ENCODE measurements around the gene RBPJL. TPM values are rescaled to one million over a fixed set of nuclear protein-coding genes. Genes with fewer than 3 reads are reported as not detected.
A peak's percentile ranks its signal among the peaks of the same experiment; 100 is the strongest.

Gene RBPJL
- total RNA-seq, 1 experiment from 2014 or later: not detected

DNA sequence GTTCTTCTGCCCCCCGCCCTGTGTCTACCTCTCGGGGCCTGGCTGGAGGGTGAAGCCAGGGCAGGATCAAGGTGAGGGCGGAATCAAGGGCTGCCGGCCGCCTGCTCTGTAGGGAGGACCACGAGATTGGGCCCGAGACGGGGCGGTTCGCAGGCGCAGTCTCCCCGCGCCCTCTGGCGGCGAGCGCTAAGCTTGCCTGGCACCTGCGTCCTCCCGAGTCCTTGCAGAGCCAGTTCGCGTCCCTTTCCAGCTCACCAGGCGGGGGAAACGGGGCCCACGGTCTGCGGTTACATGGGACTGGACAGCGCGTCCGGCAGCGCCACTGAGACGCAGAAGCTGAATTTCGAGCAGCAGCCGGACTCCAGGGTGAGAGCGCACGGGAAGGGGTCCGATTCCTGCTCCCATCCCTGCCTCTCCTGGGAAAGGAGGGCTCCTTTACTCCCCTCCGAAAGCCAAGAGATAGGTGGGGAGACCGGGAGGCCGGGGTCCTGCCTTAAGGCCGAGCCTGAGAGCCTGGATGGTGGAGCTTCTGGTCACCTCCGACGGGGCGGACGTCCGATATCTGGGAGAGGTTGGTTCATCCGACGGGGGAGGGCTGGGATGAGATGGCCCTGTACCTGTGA lies 5.1 kb downstream of the RBPJL start:
- in situ Hi-C loops (cut with HindIII; ENCODE audit: low pct_unique_long_range_greater_than_20kb, low sequenced_read_pairs): no loop called here
- DNase-seq (ENCODE audit: low read depth): peak; percentile 33

DNA sequence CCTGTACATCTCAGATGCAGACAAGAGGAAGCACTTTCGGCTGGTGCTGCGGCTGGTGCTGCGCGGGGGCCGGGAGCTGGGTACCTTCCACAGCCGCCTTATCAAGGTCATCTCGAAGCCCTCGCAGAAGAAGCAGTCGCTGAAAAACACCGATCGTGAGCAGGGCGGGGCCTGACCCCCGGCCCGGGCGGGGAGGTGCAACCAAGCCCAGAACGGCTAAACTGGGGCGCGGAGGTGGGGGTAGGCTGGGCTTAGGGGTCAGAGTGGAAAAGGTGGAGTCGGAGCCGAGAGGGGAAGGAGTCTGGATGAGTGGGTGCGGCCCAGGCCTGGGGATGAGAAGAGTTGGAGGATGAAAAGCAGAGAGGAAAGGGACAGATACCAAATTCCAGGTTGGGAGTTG lies 5.6 kb downstream of the RBPJL start:
- no peak for DNase-seq (ENCODE audit: low read depth)
- in situ Hi-C loops (cut with HindIII; ENCODE audit: low pct_unique_long_range_greater_than_20kb, low sequenced_read_pairs): no loop called here

DNA sequence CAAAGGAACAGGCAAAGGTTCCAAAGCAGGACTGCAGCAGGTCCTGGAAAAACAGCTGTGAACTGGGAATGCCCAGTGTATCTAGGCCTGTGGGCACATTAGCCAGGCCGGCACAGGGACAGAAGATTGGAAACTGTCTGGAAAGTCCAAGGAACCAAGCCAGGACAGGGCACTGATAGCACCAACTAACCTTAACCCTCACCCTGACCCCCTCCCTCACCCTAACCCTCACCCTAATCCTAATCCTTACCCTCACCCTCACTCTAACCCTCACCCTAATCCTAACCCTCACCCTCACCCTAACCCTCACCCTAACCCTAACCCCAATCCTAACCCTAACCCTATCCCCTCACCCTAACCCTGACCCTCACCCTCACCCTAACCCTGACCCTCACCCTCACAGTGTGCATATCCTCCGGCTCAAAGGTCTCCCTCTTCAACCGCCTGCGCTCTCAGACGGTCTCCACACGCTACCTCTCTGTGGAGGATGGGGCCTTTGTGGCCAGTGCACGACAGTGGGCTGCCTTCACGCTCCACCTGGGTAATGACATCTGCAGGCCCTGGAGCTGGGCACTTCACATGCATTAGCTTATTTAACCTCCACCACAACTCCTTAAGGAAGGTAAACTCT lies 6.5 kb downstream of the RBPJL start:
- in situ Hi-C loops (cut with HindIII; ENCODE audit: low pct_unique_long_range_greater_than_20kb, low sequenced_read_pairs): no loop called here

DNA sequence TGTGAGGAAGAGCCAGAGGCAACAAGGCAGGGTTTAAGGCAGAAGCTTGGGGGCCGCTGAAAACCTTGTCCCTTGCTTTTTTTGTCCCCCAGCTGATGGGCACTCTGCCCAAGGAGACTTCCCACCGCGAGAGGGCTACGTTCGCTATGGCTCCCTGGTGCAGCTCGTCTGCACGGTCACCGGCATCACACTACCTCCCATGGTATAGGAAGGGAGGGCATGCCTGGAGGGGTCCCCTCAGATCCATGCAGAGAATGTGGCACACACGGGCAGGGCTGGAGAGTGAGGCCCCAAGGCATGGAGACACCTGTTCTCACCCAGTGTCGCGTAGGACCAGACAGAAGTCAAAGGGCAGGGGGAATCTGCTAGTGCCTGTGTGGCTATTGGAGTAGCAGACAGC lies 7.3 kb downstream of the RBPJL start:
- in situ Hi-C loops (cut with HindIII; ENCODE audit: low pct_unique_long_range_greater_than_20kb, low sequenced_read_pairs): no loop called here
- no peak for DNase-seq (ENCODE audit: low read depth)

More for the DNA sequence above, 6.5 kb downstream of the RBPJL start:
- DNase-seq (ENCODE audit: low read depth): no peak

DNA sequence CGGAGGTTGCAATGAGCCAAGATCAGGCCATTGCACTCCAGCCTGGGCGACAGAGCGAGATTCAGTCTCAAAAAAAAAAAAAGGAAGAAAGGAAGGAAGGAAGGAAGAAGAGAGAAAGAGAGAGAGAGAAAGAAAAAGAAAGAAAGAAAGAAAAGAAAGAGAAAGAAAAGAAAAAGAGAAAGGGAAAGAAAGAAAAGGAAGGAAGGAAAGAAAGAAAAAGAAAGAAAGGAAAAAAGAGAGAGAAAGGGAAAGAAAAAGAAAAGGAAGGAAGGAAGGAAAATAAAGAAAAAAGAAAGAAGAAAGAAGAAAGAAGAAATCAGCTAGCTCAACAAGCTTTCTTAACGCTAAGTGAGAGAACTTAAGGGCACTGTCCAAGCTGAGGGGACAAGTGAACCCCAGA lies 9.0 kb downstream of the RBPJL start:
- in situ Hi-C loops (cut with HindIII; ENCODE audit: low pct_unique_long_range_greater_than_20kb, low sequenced_read_pairs): no loop called here
- no peak for DNase-seq (ENCODE audit: low read depth)

DNA sequence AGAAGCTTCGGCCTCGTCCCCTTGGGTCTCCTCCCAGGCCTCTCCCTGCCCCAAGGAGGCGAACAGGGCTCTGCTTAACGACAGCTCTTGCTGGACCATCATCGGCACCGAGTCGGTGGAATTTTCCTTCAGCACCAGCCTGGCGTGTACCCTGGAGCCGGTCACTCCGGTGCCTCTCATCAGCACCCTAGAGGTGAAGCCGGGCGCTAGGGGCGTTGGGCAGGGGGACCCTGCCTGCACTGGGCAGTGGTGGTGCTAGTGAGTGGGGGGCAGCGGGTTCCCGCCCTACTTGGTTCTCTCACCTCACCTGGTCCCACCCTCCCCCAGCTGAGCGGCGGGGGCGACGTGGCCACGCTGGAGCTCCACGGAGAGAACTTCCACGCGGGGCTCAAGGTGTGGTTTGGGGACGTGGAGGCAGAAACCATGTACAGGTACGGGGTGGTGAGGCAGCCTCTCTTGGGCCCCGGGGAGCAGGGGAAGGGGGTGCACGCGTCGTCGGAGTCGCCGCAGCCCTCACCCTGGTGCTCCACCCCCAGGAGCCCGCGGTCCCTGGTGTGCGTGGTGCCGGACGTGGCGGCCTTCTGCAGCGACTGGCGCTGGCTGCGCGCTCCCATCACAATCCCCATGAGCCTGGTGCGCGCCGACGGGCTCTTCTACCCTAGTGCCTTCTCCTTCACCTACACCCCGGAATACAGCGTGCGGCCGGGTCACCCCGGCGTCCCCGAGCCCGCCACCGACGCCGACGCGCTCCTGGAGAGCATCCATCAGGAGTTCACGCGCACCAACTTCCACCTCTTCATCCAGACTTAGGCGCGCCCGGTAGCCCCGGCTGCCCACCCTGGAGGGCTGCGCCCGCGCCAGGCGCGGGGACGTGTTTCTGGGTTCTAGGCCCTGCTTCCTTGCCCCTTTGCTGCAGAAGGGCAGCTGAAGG lies 9.8 kb downstream of the RBPJL start:
- in situ Hi-C loops (cut with HindIII; ENCODE audit: low pct_unique_long_range_greater_than_20kb, low sequenced_read_pairs): no loop called here
- DNase-seq (ENCODE audit: low read depth): no peak

DNA sequence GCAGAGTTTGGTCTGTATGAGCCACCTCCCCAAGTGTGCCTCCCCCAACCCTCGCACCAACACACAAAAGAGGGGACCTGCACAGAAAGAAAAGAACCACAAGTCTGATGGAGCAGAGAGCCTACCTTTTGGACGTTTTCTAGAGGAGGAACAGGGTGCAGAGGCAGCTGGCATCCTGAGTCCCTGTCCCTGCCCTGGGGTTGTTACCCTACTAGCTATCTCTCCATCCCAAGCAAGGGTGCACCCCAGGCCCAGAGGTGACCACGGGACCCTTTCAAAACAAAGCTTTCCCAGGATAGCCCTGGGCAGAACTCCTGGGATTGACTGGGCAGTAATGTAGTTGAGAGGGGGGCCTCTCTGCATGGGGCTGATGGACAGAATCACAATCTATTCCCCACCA lies 11.2 kb downstream of the RBPJL start:
- DNase-seq (ENCODE audit: low read depth): no peak
- in situ Hi-C loops (cut with HindIII; ENCODE audit: low pct_unique_long_range_greater_than_20kb, low sequenced_read_pairs): no loop called here

DNA sequence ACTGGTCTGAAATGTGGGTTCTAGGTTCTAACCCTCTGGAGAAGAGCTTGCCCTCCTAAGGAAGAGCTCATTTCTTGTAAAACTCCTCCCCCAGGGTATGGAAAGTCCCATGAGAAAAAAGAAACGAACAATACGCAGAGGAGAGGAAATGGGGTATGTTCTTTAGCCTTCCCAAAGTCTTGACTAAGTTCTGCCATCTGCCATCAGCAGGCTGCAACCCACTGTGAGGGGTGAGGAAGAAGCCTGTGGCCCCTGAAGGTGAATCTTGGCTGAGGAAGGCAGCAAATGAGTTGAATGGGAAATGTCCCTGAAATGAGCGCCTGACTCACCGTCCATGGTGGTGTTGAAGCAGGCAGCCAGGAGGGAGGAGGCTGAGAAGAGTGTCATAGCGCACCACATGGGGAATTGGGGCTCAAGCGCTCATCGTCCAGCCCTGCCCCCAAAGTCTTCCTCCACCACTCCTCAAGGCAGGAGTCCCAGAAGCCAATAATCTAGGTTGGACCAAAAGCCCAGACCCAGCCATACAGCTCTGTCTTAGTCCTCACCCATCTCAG lies 11.8 kb downstream of the RBPJL start:
- no peak for DNase-seq (ENCODE audit: low read depth)
- in situ Hi-C loops (cut with HindIII; ENCODE audit: low pct_unique_long_range_greater_than_20kb, low sequenced_read_pairs): no loop called here

DNA sequence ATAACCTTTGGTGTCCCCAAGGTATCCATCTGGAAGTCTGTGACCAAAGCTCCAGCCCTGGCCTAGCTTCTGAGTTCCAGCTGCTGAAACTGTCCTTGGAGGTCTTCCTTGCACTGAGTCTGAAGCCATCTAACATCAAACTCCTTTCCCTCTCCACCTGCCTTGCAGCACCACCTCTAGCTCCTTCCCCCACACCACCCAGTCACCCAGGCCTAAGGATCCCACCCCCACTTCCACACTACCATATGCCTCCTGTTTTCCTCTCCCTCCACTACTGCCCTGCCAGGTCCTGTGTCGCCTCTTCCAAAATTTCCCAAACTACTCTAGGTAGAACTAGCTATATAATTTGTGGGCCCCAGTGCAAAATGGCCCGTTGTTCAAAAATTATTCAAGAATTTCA lies 12.3 kb downstream of the RBPJL start:
- in situ Hi-C loops (cut with HindIII; ENCODE audit: low pct_unique_long_range_greater_than_20kb, low sequenced_read_pairs): no loop called here
- no peak for DNase-seq (ENCODE audit: low read depth)

DNA sequence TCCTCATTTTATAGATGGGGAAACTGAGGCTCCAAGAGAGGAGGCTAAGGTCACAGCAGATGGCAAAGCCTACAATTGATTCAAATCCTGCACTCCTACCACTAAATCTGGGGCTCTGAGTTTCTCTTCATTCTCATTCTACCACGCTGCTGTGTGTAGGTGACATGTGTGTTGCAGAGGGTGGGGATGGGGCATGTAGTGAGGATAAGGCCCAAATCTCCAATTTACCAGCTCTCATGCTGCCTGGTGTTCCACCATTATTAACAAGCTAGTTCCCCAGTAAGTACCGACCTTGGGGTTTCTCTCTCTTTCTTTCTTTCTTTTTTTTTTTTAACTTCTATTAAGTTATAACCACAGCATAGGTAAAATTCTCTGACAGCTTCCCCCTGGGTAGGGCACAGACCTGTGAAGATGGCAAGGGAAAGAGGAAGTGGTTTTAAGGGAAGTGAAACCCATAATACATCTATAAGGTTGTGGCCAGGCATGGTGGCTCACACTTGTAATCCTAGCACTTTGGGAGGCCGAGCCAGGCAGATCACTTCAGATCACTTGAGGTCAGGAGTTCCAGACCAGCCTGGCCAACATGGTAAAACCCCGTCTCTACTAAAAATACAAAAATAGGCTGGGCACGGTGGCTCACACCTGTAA lies 14.4 kb downstream of the RBPJL start:
- in situ Hi-C loops (cut with HindIII; ENCODE audit: low pct_unique_long_range_greater_than_20kb, low sequenced_read_pairs): no loop called here
- DNase-seq (ENCODE audit: low read depth): no peak

DNA sequence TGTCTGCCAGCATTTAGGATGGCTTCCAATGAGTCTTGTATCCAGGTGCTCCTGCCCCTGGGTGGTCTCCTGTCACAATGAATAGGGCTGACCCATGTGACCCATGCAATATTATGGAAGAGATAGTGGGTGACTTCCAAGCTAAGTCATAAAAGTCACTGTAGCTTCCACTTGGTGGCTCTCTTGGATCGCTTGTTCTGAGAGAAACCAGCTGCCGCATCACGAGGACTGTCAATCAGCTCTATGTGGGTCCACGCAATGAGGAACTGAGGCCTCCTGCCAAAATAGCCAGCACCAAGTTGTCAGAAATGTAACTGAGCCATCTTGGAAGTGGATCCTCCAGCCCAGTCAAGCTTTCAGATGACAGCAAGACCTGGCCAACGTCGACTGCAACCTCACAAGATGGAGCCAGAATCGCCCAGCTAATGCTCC lies 16.3 kb downstream of the RBPJL start:
- DNase-seq (ENCODE audit: low read depth): no peak

DNA sequence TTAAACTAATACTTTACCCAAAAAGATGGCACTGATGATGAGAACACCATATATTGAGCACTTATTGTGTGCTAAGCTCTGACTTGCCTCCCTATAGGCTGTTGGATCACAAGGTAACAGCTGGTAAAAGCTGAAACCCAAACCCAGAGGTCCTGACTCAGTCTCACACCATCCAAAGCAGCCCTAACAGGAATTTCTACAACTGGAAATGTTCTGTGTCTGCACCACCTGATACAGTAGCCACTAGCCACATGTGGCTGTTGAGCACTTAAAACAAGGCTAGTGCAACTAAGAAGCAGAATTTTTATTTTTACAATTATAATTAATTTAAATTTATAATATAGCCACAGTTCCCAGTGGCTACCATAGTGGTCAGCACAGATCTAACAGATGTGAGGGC lies 17.1 kb downstream of the RBPJL start:
- DNase-seq (ENCODE audit: low read depth): no peak
- in situ Hi-C loops (cut with HindIII; ENCODE audit: low pct_unique_long_range_greater_than_20kb, low sequenced_read_pairs): no loop called here

More for the DNA sequence above, 16.3 kb downstream of the RBPJL start:
- in situ Hi-C loops (cut with HindIII; ENCODE audit: low pct_unique_long_range_greater_than_20kb, low sequenced_read_pairs): no loop called here

DNA sequence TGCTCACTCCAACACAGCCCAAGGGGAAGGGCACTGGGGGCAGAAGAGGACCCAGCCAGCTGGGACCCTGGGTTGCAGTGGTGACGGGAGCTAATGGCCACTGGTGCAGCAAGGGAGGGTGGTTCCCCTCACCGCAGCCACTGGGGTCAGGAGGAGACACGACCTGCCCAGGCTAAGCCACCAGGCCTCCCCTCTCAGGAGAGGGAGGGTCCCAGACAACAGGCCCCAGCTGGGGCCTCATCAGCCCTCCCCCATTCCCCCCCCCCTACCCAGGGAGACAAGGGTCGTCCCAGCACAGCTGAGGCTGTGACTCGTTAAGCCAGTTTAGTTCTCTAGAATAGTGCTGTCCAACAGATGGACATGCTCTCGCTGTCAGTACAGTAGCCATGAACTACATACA lies 18.7 kb downstream of the RBPJL start:
- no peak for DNase-seq (ENCODE audit: low read depth)
- in situ Hi-C loops (cut with HindIII; ENCODE audit: low pct_unique_long_range_greater_than_20kb, low sequenced_read_pairs): no loop called here

DNA sequence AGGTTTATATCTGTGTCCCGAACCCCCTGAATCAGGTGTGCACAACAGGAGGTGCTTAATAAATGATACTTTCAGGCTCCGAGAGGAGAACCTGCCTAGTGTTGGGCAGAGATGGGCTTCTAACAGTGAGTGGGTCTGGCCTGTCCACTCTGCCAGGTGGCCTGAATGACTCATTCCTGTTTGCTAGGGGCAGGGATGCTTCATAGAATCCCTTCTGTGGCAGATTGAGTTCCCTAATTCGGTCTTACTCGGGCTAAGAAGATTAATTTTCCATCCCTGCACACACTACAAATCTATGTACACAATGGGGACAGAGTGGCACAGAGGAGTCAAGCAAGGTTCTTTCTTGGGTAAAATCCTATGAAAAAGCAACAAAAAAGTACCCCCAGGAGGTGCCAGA lies 21.8 kb downstream of the RBPJL start:
- in situ Hi-C loops (cut with HindIII; ENCODE audit: low pct_unique_long_range_greater_than_20kb, low sequenced_read_pairs): no loop called here
- no peak for DNase-seq (ENCODE audit: low read depth)

DNA sequence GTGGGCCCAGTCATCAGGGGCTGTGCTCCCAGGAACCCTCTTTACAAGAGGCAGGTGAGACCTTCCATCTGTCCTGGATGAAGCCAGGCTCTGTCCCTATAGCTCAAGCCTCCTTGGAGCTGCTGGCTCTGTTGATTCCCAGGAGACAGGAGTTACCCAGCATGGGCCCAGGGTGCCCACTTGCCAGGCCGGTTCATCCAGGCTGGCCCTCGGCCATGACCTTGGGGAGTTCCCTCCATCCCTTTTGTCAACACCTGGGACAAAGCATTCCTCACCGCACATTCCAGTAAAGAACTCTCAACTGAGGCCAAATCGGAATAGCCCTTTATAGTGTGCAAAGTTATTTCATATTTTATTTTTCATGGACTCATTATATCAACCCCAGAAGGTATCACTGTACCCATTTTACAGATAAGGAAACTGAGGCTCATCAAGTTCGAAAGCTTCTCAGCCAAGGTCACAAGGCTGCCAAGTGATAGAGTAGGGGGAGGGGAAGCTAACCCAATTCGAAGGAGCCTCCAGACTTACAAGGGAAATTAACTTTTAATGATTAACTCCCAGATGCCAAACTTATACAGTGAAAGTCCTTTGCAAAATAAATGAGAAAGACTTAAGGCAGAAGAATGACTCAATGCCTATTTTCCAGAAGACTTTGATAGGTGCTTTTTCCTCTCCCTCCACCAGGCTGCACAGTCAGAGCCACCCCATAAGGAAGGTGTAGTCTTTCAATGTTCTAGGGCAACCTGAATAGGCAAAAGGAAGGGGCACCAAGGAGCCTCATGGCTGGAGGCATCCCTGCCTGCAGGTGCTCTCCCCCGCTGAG lies 23.1 kb downstream of the RBPJL start:
- in situ Hi-C loops (cut with HindIII; ENCODE audit: low pct_unique_long_range_greater_than_20kb, low sequenced_read_pairs): no loop called here
- DNase-seq (ENCODE audit: low read depth): no peak

DNA sequence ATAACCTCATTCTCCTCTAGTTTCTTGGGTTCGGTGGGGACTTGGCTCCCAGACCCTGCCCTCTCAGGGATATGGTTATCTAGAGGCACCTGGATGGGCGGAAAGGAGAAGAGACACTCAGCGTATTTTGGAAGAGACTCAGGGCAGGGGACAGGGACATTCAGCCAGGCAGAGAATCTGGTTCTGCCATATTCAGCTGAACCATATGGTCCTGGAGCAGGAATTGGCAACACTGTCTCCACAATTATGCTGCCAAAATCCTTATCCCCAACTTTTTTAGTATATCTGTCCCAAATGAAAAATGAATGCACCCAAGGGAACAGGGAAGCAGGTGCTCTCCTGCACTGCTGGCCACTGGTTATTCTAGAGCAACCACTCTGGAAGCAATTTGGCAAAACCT lies 23.8 kb downstream of the RBPJL start:
- no peak for DNase-seq (ENCODE audit: low read depth)
- in situ Hi-C loops (cut with HindIII; ENCODE audit: low pct_unique_long_range_greater_than_20kb, low sequenced_read_pairs): no loop called here

DNA sequence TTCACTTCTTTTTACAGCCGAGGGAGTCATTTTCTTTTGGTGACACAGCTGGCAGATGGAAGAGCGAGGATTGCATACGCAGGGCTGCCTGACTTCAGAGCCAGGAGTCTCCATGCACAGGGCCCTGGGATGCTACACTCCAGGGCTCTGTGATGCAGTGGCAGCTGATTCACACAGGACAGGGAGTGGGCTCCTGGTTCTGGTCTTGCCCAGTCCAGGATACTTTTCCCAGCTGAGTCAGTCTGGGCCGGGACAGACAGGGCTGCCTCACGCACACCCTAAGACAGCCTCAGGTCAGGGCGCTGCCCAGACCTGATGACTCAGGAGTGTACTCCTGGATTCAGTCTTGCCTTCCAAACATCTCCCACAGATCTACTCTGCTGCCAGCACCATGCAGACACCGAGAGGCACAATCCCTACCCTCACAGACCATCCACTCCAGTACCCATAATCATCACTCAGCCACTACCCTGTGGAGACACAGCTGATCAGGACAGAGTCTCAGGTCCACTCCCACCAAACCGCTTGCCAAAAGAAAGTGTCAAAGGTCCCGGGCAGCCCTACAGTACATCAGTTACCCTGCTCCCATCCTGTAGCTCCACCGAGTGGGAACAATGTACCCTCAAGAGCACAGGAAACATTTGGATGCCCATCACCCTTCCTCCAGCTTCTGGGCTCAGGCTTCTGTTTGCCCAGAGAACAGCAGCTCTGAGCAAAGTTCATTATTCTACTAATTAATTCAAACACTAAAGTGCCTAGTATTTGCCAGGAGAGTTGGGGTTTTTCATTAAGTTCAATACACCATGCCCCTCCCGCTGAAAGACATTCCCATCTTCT lies 30.1 kb downstream of the RBPJL start:
- peak; percentile 83 for DNase-seq (ENCODE audit: low read depth)
- in situ Hi-C loops (cut with HindIII; ENCODE audit: low pct_unique_long_range_greater_than_20kb, low sequenced_read_pairs): no loop called here

Measured in Caki2 (cell line).